BE2C (cell line): ENCODE measurements around the gene RNF144A.
"Not testable (repeated sequence)": the region's sequence is repeated elsewhere in the genome, so short reads cannot be mapped to it uniquely, and the experiment has no call there.

Experiments used
- DNase-seq: peaks from one replicate; pipeline ENCODE4 v3.0.0-alpha.2; 2020
- H3K27me3 ChIP-seq: fragments of 250-450 bp; sonication (Bioruptor Pico); 2 replicates; pipeline ENCODE4 v1.5.1; 2020; ENCODE audit warnings: mild to moderate bottlenecking
- H3K36me3 ChIP-seq: fragments of 250-450 bp; sonication (Bioruptor Pico); 2 replicates; pipeline ENCODE4 v1.5.1; 2020; ENCODE audit warnings: mild to moderate bottlenecking
- H3K4me1 ChIP-seq: fragments of 250-450 bp; sonication (Bioruptor Pico); 2 replicates; pipeline ENCODE4 v1.5.1; 2020
- H3K4me3 ChIP-seq: 2 replicates; pipeline ENCODE4 v1.5.1; 2011; ENCODE audit warnings: low read depth, low read length
- H3K9me3 ChIP-seq: fragments of 250-450 bp; sonication (Bioruptor Pico); 2 replicates; pipeline ENCODE4 v1.5.1; 2020
- CTCF ChIP-seq: IDR thresholded peaks from 2 replicates; pipeline ENCODE4 v1.5.1; 2012; ENCODE audit warnings: mild to moderate bottlenecking, low read depth, low read length

Gene RNF144A

GRCh38 chr2:6993229-6993640 lies 76.0 kb downstream of the RNF144A start:
- H3K36me3 ChIP-seq, result peaks cover 26% of the 10 kb centered on the region
- TF ChIP-seq CTCF, result no peak
- peaks cover 3% of the 10 kb centered on the region; the same call in 1 of the 2 replicates for H3K9me3 ChIP-seq
- no peaks in the 10 kb centered on the region for H3K27me3 ChIP-seq
- peaks cover 19% of the 10 kb centered on the region for H3K4me1 ChIP-seq
- DNase-seq, result no peak
- H3K4me3 ChIP-seq, result no peak overlapping the region

DNA sequence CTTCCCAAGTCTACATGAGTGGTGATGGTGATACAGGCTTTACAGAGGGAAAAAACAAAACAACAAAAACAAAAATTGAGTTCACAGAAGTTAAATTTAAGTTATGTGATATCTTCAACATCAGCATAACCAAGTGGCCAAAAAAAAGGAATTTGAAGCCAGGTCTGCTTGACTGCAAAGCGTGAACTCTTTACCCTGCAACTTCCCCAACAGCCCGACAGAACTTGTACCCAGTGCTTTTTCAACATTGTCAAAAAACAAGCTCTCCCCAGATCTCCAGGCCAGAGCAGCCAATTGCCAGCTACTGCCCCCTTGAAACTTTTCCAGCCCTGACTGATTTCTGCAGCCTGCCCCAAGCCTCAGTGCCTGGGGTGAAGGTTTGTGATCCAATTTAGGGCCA lies 76.7 kb downstream of the RNF144A start:
- Histone ChIP-seq H3K4me3 (no peak overlapping the region), H3K27me3 (no peaks in the 10 kb centered on the region), H3K36me3 (peaks cover 25% of the 10 kb centered on the region), H3K4me1 (peaks cover 21% of the 10 kb centered on the region), H3K9me3 (peaks cover 3% of the 10 kb centered on the region; the same call in 1 of the 2 replicates)
- no peak for TF ChIP-seq CTCF
- DNase-seq, result no peak

- Histone ChIP-seq H3K36me3 (peaks cover 24% of the 10 kb centered on the region), H3K9me3 (peaks cover 3% of the 10 kb centered on the region; the same call in 1 of the 2 replicates), H3K4me3 (no peak overlapping the region), H3K4me1 (peaks cover 21% of the 10 kb centered on the region), H3K27me3 (no peaks in the 10 kb centered on the region)
- DNase-seq, result no peak
- no peak for TF ChIP-seq CTCF
Observed at GRCh38 chr2:6994536-6995128, 77.4 kb downstream of the RNF144A start.

DNA sequence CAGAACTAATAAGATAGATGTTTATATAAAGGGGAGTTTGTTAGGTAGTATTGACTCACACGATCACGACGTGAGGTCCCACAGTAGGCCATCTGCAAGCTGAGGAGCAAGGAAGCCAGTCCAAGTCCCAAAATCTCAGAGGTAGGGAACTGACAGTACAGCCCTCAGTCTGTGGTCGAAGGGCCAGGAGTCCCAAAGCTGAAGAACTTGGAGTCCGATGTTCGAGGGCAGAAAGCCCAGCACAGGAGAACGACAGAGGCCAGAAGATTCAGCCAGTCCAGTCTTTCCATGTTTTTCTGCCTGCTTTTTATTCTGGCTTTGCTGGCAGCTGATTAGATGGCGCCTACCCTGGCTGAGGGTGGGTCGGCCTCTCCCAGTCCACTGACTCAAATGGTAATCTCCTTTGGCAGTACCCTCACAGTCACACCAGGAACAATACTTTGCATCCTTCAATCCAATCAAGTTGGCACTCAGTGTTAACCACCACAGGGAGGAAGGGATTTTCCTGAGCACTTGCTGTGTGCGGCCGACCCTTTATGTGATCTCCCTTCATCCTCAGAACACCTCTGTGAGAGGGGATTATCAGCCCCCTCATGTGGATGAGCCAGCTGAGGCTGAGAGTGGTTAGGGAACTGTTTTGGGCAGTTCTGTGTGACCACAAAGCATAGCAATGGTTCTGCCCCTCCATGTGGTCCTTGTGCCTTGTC lies 78.3 kb downstream of the RNF144A start:
- H3K27me3 ChIP-seq, result no peaks in the 10 kb centered on the region
- no peak for TF ChIP-seq CTCF
- DNase-seq, result no peak
- H3K4me3 ChIP-seq, result no peak overlapping the region
- peaks cover 21% of the 10 kb centered on the region for H3K36me3 ChIP-seq
- peaks cover 21% of the 10 kb centered on the region for H3K4me1 ChIP-seq
- peaks cover 3% of the 10 kb centered on the region; the same call in 1 of the 2 replicates for H3K9me3 ChIP-seq

GRCh38 chr2:6999211-6999877 lies 82.1 kb downstream of the RNF144A start:
- peaks cover 18% of the 10 kb centered on the region for H3K36me3 ChIP-seq
- TF ChIP-seq CTCF, result no peak
- no peak overlapping the region for H3K4me3 ChIP-seq
- H3K27me3 ChIP-seq, result no peaks in the 10 kb centered on the region
- peaks cover 5% of the 10 kb centered on the region for H3K4me1 ChIP-seq
- H3K9me3 ChIP-seq, result no peaks in the 10 kb centered on the region
- no peak for DNase-seq

- not testable (repeated sequence) for H3K27me3 ChIP-seq, H3K4me1 ChIP-seq, DNase-seq, H3K4me3 ChIP-seq, H3K9me3 ChIP-seq
- peaks cover 18% of the 10 kb centered on the region for H3K36me3 ChIP-seq
Observed at GRCh38 chr2:7001395-7001794, 84.2 kb downstream of the RNF144A start.
